ENCODE measurements around the gene ZMAT3.

Gene ZMAT3

GRCh38 chr3:179081885-179082284 lies 10.3 kb upstream of the ZMAT3 start:
- DNase-seq (ENCODE audit: low read depth) = no peak
- no peak for TF ChIP-seq CTCF (conservative IDR thresholded peaks at IDR 0.05; ENCODE audit: low read depth, low read length)
- no peak overlapping the region for H3K4me3 ChIP-seq (ENCODE audit: low read depth, low read length)

- no peak for DNase-seq (ENCODE audit: low read depth)
- no peak for TF ChIP-seq CTCF (conservative IDR thresholded peaks at IDR 0.05; ENCODE audit: low read depth, low read length)
- no peak overlapping the region for H3K4me3 ChIP-seq (ENCODE audit: low read depth, low read length)
Measured at GRCh38 chr3:179079537-179079936, 7.9 kb upstream of the ZMAT3 start.

GRCh38 chr3:179076243-179077027 lies 4.8 kb upstream of the ZMAT3 start:
- H3K4me3 ChIP-seq (ENCODE audit: low read depth, low read length) = no peak overlapping the region
- no peak for TF ChIP-seq CTCF (conservative IDR thresholded peaks at IDR 0.05; ENCODE audit: low read depth, low read length)
- no peak for DNase-seq (ENCODE audit: low read depth)

- DNase-seq (ENCODE audit: low read depth) = no peak
- H3K4me3 ChIP-seq (ENCODE audit: low read depth, low read length) = no peak overlapping the region
- no peak for TF ChIP-seq CTCF (conservative IDR thresholded peaks at IDR 0.05; ENCODE audit: low read depth, low read length)
Measured at GRCh38 chr3:179074656-179075055, 3.0 kb upstream of the ZMAT3 start.

- H3K4me3 ChIP-seq (ENCODE audit: low read depth, low read length) = no peak overlapping the region
- no peak for DNase-seq (ENCODE audit: low read depth)
- TF ChIP-seq CTCF (conservative IDR thresholded peaks at IDR 0.05; ENCODE audit: low read depth, low read length) = no peak
Measured at GRCh38 chr3:179073816-179074215, 2.2 kb upstream of the ZMAT3 start.

GRCh38 chr3:179072100-179072438 lies 460 bp upstream of the ZMAT3 start:
- DNase-seq (ENCODE audit: low read depth) = peak; percentile 41
- no peak for TF ChIP-seq CTCF (conservative IDR thresholded peaks at IDR 0.05; ENCODE audit: low read depth, low read length)
- peak overlapping the region; percentile 82 for H3K4me3 ChIP-seq (ENCODE audit: low read depth, low read length)

GRCh38 chr3:179071027-179071322 lies 634 bp downstream of the ZMAT3 start:
- DNase-seq (ENCODE audit: low read depth) = no peak
- no peak for TF ChIP-seq CTCF (conservative IDR thresholded peaks at IDR 0.05; ENCODE audit: low read depth, low read length)
- H3K4me3 ChIP-seq (ENCODE audit: low read depth, low read length) = peak overlapping the region; percentile 82

Measured in choroid plexus epithelial cell (primary cell).